ENCODE data around the gene TPRG1L.
A peak's percentile ranks its signal among the peaks of the same experiment; 100 is the strongest.
"Not testable (repeated sequence)": the region's sequence is repeated elsewhere in the genome, so short reads cannot be mapped to it uniquely, and the experiment has no call there.

The TPRG1L gene

GRCh38 chr1:3609769-3610526 is 14.9 kb upstream of the TPRG1L start:
- DNase-seq, result no peak

GRCh38 chr1:3610527-3611169 is 14.2 kb upstream of the TPRG1L start:
- no peak for DNase-seq

DNA sequence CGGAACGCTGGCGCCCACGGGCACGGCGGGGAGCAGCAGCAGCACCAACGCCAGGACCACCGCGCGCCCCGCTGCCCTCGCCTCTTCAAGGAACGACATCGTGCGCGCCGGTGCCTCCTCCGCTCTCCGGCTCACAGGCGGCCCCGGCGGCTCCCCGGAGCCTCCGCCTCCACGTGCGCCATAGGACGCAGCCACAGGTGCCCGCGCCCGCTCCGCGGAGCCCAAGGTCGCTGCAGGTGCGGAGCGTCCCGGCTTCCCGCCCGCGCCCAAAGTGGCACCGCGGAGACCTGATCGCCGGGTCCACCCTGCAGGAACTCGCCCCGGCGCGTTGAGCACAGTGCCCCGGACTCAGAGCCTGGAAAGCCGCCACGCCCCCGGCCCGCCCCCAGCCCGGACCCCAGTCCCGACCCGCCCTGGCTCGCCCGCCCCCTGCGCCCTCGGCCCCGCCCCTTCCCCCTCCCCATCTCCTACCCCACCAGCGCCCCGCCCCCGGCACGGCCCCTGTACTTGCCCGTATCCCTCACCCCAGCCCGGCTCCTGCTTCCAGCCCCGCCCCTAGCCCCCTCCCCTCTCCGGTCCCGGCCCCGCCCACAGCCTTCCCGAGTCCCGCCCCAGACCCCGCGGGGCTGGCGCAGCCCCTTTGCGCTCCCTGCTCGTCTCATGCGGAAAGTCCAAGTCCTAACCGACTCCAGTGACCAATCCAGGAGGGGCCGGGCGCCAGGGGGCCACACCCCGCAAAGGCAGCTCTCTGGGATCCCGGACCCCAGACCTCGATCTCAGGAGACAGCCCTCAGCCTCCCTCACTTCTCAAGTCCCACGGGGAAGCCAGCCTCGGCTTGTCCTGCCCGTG is 13.4 kb upstream of the TPRG1L start, which contains the start of gene MEGF6:
TSS of gene MEGF6 (minus strand) at position 339 of the 850 bp plus-strand sequence. CDS start at position 99, 240 bp downstream.
- DNase-seq, result peak; percentile 17

- DNase-seq, result no peak
Observed at GRCh38 chr1:3612123-3612522, 12.7 kb upstream of the TPRG1L start.

DNA sequence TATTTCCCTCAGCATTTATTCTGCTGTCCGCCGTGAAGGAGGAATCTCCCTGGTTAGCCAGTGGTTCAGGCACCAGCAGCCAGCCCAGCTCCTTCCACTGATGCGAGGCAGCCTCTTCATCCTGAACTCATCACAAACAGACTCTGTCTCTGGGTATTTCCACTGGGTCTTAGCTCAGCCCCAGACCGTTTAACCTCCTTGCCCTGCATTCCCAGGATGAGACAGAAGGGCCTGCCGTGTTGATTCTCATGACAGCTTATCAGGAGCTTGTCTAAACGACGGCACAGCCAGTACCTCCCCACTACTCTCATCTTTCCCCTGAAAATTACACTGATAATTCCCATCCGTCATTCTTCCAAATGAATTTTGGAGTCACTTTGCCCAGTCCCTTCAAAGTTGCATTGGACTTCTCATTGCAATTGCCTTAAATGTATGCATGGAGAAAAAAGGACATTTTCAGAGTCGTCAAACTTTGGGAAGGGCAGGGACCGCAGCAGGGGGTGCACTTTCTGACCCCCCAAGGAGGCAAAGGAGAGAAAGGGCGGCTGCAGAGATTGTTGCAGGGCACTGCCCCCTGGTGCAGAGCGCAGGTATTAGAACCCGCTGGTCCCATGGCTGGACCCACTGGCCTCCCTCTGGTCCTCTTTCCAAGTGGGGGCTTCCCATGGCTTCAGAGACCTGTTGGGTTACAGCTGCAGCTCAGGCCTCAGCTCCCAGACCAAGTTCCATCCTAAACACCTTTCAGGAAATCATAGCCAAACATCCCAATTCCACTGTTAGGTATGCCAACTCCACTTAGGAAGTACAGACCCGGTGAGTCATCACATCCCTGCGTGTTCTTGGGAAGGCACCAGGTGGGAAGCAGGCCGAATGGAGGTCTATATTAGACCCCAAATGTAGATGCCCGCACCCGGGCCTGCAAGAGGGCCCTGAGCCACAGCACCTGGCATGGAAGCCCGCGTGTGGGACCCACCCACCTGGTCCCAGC is 9.8 kb upstream of the TPRG1L start:
- no peak for DNase-seq

DNA sequence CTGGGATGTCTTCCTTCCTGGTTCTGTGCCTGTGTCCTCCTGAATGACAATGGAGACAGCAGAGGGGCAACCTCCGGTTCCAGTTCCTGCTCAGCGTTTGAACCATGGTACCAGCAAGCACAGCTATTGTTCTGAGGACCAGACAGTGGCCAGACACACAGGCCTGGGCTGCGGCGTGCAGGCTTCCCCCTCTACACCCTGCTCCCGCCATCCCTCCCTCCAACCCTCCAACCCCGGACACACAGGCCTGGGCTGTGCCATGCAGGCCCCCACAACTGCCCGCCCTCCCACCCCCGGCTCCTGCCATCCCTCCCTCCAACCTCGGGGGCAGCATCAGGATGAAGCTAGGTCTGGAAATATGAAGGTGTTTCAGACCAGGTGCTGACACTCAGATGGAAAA is 8.0 kb upstream of the TPRG1L start:
- DNase-seq, result no peak

GRCh38 chr1:3617806-3618345 is 6.9 kb upstream of the TPRG1L start:
- DNase-seq, result no peak

GRCh38 chr1:3618531-3618880 is 6.3 kb upstream of the TPRG1L start:
- DNase-seq, result no peak

DNA sequence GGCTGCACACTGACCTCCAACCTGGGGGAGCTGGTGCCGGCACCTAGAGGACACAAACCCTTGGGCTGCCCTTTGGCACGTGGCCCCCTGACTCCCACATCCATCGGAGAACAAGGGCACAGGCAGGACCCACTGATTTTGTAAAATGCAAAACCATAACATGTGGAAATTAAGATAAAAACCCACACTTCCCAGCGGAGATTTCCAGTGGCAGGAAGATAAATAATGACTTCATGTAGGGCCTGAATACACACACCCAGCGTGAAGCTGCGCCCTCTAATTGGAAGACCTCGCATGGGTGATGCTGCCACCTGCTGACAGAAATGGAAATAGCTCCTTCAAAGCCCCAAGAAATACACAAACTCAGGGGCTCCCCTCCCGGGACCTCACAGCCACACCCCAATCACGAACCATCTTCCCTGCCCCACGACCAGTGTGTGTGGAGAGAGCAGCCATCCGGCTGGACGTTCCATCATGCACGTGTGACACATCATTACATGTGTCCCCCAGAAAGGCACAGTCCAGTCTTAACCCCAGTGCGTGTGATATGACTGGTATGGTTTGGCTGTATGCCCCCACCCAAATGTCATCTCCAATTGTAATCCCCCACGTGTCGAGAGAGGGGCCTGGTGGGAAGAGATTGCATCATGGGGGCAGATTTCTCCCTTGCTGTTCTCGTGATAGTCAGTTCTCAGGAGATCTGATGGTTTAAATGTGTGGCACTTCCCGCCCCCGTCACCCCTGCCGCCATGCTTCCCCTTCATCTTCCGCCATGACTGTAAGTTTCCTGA is 5.7 kb upstream of the TPRG1L start:
- peak; percentile 32 for DNase-seq

- no peak for DNase-seq
Observed at GRCh38 chr1:3620708-3621107, 4.1 kb upstream of the TPRG1L start.

GRCh38 chr1:3621151-3621671 is 3.6 kb upstream of the TPRG1L start:
- not testable (repeated sequence) for DNase-seq

- DNase-seq, result not testable (repeated sequence)
Observed at GRCh38 chr1:3622102-3622501, 2.7 kb upstream of the TPRG1L start.

- DNase-seq, result no peak
Observed at GRCh38 chr1:3623441-3624199, 1.2 kb upstream of the TPRG1L start.

- DNase-seq, result peak; percentile 6
Observed at GRCh38 chr1:3625151-3625907, 514 bp downstream of the TPRG1L start.

DNA sequence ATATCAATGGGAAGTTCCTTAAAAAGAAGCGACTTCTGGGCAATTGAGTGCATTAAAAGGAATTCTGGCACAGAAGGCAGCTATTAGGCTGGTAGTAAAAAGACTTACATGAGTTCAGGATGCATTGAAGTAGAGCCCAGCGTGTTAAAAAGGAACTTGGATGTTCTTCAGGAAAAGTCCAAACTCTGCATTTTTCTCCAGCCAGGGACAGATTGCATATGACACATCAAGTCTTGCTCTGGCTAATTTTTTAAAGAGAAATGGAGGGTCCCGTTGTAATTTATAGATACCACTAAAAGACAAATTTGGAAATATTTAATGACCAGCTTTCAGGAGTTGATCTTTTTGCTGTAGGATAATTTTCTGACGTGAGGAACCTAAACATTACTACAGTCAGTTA is 1.2 kb downstream of the TPRG1L start:
- DNase-seq, result no peak

DNA sequence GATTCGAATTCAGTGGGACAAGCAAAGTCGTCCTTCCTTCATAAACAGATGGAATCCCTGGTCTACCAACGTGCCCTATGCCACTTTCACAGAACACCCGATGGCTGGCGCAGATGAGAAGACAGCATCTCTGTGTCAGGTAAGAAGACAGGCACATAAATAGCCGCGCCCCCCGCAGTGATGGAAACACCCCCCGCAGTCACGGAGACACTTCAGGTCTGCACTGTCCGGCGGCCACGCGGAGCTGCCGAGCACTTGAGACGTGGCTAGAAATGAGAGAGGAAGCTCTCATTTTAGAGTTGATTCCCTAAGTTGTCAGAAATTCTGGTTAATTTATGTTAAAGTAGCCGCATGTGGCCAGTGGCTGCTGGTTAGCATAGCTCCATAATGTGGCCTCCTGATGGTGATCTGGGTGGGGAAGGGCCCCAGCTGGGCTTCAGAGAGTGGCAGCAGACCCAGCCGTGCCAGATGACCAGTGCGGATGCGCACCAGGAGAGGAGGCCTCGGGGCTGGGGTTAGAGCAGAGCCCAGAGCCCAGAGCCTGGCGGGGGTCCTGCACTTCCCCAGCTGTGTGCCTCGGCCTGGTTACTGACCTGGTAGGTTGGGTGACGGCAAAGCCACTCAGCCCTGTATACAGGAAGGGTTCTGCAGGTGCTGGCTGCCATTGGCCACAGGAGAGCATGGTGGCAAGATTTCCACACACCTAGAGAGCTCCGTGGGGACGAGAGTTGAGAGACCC is 2.9 kb downstream of the TPRG1L start:
- no peak for DNase-seq

DNA sequence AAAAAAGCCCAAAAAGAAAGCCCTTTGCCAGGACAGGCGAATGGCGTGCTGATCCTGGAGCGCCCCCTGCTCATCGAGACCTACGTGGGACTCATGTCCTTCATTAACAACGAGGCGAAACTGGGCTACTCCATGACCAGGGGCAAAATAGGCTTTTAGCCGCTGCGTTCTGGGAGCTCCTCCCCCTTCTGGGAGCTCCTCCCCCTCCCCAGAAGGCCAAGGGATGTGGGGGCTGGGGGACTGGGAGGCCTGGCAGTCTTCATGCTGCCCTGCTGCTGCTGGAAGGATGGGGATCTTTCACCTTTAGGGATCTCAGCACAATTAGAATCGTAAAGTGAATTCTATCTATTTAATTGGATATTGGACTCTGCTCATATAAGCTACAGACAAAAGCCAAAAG is 3.6 kb downstream of the TPRG1L start:
- DNase-seq, result no peak

DNA sequence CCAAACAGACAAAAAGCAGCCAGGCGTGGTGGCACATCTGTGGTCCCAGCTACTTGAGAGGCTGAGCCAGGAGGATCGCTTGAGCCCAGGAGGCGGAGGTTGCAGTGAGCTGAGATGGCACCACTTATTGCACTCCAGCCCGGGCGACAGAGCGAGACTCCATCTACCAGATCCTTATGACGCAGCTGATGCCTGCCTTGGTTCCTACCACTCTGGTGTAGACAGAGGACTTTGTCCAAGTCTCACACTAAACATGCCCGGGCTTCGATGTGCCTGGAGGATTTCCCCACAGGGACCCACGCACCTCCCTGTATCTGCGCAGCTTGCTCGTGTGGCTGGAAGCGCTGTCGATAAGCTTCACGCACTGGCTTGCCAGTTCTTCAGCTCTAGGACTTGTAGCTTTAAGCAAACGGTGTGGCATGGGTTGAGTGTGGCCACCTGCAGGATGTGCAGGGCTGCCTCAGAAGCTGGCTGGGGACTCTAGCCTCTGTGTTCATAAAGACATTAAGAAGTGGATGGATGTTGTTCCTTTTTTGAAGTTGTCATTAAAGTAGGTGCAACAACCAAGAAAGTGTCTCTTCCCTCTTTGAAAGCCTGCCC is 4.8 kb downstream of the TPRG1L start:
- no peak for DNase-seq

Data from NCI-H1092 treated with DMSO at 0.1 percent for 48 hours (cell line).